GM18498 (cell line): ENCODE results near the gene KLF6.
A peak's percentile ranks its signal among the peaks of the same experiment; 100 is the strongest.

Experiments used
- ATAC-seq: cut with Tn5 transposase; IDR thresholded peaks from one replicate; pipeline ENCODE4 v1.9.1; 2021; ENCODE audit warnings: mild to moderate bottlenecking, moderate library complexity; ENCODE audit not compliant: unreplicated experiment

KLF6 gene

DNA sequence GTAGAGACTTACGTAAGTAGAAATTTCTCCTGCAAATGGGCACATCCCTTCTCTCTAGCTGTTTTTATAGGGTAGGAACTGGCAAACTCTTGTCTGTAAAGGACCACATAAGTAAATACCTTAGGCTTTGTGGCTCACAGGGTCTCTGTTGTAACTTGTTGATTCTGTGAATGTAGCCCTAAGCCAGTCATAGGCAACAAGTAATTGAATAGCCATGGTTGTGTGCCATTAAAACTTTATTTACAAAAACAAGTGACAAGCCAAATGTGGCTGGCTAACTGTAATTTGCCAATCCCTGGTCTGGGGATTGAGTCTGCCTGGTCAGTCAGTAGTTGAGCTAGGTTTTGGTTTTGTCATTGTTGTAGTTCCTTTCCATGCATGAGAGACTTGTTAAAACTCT lies 5.3 kb upstream of the KLF6 start:
- no peak for ATAC-seq

DNA sequence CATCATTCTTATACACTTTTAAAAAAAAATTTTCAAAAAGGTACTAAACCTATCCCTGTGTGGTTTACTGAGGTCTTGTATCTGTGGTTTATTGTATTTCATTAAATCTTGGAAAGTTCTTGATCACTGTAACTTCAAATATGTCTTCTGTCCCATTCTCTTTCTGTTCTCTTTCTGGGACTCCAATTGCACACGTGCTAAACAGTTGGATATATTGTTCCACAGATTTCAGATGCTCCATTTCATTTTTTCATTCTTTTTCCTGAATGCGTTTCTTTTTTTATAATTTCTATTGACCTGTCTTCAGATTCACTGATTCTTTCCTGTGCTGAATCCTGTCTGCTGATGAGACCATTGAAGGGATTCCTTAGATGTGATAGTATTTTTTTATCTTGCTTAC lies 4.6 kb upstream of the KLF6 start:
- ATAC-seq, result no peak

DNA sequence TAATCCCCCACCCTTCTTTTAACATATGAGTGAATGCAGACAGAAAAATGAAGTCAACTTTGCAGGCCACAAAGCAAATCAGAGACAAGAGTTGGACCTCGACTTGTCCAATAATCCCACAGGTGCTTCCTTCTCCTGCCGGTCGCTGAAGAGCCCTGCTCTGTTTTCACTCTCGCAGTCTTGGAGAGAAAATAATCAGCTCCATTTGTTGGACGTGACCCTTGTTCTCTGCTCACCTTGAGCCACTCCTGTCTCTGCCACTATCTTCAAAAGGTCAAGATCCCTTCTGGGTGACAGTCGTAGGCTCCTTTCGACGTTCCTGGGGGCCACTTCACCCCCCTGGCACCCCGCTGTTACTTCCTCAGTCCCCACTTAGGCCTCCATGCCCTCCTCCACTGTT lies 2.8 kb upstream of the KLF6 start:
- ATAC-seq, result no peak

DNA sequence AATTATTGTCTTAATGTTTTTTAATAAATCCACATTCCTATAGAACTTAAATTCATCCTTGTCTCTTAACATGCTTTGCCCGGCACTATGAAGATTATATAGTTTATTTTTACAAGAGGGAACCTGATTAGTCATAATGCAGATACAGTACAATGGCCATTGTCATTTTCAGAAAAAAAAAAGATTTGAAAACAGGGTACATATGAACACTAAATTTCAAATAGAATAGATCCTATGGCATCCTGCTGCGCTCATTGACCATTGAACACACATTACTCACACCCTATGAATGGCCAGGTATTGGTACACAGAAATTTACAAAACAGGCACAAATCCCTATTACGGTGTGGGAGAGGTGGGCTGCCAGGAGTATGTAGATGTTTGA lies 2.0 kb upstream of the KLF6 start:
- no peak for ATAC-seq

DNA sequence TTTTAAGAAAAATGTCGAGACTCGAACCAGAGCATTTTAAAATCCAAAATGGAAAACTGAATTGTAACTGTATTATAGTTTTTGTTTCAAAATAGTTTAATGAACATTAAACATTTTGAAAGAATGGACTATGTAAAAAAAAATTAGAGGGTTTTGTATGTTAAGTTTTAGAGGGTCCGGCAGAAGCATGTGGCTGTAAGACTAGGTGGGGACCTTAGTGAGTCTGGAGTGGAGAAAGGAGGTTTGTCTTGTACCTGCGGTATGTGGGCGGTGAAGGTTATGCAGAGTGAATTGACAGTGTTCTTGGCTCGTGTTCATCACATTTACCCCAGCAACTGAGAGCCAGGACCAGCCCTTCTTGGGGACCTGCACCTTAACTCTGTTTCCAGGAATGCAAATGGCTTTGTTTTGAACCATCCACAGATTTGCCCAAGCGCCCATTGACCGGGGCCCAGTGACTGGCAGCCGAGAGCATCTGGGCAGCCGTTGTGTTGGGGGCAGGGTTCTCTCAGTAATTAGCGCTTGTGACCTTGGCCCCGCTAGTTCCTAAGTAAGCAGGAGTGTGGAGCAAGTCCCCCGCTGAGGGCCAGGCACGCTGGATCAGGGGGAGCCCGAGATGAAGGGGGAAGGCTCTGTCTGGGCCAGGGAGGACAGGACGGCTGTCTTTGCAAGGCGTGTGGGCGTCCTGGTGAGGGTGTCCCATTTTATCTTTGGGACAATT lies 1.4 kb upstream of the KLF6 start:
- ATAC-seq, result no peak

DNA sequence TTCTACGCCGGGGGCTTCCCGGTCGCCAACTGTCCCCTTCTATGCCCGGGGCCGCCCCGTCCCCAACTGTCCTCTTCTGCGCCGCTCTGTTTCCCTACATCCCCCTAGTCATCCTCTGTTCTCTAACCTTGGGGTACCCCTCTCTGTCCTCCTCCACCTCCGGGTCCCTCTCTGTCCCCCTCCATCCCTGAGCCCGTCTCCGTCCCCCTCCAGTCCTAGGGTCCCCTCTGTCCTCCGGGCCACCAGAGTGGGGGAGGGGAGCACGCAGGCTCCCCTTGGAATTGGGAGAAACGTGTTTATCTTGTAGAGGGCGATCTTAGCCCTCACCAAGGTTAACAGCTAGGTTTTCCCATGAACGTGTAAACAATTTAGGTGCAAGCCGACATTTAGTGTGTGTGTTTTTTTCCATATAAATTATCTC lies 852 bp upstream of the KLF6 start:
- ATAC-seq, result no peak

DNA sequence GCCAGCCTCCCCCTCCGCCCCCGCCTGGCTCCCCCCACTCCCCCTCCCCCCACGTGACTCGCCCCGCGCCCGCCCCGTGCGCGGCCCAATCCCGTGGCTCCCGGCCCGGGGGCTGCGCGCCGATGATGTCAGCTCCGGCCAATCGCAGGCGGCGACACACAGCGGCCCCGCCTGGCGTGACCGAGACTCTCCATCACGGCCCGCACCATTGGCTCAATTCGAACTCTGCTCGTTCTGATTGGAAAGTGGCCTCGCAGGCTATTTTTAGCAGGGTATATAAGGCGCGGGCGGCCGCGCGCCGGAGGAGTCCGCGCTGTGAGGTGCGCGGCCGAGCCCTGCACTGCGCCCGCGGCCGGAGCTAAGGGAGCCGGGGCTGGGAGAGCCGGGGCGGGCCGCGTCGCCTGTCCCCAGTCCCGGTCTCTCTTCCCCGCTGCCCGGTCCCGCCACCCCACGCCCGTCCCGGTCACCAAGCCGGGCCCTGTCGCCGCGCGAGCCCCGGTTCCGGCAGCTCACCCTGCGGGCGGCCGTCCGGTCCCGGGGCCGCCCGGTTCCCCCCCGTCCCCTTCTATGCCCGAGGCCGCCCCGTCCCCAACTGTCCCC lies 342 bp upstream of the KLF6 start:
- peak; percentile 80 for ATAC-seq

DNA sequence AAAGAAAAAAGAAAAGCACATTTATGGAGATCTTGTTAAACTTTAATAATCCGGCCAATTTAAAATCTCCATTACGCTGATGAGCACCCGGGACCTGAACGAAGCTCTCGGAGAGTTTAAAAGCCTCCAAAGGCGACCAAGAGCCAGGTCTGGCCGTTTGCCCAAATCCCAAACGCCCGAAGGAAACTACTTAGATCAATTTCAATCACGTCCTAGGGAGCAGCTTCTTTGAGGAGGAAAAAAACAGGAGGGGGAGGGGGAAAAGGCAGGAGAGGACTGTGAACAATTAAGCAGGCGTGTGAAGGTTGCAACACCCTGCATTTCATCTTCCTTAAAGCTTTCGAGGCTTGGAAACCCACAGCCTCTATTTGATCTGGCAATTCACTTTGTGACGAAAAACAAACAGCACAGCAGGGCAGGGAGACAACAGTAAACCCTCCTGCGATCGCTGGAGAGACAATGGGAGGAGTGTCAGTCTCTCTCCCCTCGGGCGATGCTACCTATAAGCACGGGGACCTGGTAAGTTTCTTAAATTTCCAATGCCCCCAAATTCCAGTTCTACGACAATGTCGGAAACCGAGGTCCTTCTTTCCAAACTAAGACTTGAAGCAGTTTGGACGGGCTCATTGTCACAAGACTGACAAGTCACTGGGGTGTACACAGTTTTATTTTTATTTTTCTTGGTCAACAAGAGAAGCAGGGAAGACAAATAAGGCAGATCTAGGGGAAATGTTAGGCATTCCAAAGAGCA lies 1.2 kb downstream of the KLF6 start:
- no peak for ATAC-seq

DNA sequence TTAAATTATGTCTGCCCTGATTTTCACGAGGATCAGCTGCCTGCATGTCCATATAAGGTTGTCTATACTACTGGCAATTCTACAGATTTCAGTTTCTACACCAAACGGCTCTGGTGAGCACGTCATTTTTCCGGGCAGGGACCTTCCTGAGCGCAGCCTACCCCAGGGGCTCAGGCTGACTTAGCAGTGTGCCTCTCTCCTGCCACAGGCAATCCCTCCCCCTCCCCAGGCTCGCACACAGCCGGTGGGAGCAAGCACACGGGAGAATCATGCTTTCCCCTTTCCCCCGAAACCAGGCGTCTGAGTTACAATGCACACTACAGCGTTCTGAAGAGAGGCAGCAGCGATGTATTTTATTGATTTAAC lies 1.7 kb downstream of the KLF6 start:
- peak; percentile 26 for ATAC-seq

DNA sequence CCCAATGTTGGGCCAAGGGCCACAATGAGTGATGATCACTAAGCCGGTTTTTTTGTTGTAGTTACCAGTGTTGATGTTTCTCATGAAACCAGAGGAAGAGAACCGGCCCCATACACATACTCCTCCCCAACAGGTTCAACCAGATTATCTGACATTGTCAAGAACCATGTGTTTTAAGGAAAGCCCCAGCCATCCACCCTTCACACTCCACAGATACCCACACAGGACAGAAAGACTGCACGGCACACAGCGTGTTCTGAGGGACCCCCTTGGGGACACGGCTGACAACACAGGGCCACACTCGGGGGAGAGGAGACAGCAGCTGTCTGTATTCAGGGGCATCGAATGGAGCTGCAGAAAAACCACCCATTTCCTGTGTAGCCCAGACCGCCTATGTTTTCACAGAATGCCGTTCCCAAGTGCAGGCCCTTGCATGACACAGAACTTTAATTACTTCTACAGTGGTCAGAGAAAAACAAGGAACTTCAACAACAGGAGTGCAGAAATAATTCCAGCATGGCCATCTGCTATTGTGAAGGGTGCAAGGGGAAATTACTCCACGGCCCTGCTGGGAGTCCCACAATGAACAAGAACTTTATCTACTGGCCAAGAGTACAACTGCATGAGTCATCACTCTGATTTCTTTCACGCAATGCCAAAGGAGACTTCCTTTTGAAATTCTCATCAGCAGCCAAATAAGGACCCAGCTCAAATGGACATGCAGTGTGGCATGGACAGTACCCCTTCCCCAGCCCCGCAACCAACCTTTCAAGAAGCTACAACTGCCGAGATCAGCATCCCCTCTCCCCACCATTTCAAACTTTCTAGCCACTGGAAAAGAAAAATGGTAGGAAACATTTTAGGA lies 2.3 kb downstream of the KLF6 start:
- no peak for ATAC-seq

DNA sequence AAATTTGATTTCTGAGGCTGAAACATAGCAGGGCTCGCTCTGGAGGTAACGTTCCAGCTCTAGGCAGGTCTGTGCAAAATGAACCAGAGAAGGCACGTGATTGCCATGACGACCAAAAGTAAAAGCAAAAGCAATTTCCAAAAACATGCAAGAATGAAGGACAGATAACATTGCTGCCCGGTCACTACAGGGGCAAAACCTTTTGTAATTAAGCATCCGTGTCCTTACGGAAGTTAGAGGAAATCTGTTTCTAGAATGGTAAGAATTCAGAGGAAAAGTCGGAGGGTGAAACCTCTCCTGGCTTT lies 2.9 kb downstream of the KLF6 start:
- no peak for ATAC-seq

DNA sequence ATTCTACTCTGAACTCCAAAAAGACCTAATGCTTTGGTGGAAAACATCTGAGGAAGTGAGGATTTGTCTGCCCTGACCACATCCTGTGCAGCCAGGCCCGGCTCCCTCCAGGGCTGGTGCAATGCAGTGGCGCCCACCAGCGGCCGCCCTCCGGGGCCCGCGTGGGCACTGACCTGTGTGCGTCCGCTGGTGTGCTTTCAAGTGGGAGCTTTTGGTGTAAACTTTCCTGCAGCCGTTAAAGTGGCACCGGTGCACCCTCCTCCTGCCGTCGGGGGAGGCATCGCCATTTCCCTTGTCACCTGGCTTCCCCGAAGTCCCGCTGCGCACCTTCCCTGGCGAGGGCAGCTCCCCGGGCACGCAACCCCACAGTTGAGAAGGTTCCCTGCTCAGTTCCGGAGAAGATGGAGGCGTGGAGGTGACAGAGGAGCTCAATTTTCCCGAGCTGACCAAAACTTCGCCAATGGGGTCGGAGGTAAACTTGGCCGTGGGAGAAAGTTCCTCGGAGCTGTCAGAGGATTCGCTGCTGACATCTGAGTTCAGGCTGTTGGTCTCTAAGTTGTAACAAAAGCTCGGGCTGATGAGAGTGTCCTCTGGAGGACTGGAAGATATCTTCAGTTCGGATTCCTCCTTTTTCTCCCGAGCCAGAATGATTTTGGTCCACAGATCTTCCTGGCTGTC lies 3.4 kb downstream of the KLF6 start:
- no peak for ATAC-seq

DNA sequence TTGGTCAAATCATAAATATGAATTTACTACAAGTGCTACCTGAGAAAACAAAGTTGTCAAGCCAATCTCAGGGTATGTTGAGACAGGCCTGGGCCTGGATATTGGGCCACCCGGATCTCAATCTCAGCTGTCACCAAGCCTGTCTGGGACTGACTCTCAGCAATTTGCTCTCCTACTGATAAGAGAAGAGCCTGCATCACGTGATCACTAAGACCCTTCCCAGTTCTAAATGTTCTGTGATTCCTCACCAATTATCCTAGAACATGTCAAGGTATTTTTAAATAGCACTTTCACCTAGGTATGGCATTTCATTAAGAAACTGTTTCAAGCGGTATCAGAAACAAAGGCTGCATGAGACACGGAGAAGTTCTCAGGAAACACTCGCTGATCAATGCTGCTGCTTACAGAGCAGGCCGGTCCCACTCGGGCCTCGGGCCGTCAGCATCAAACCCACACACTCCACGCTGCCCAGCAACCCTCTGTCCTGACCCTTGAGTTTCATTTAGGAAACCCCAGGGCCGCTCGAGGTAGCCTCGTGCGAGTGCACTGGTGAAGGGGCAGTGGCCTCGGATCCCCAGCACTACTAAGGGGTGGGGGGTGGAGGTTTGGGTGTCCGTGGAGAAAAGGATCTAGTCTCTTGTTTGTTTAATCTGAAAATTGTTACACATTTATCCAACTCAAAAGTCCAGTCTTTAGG lies 4.1 kb downstream of the KLF6 start:
- no peak for ATAC-seq

DNA sequence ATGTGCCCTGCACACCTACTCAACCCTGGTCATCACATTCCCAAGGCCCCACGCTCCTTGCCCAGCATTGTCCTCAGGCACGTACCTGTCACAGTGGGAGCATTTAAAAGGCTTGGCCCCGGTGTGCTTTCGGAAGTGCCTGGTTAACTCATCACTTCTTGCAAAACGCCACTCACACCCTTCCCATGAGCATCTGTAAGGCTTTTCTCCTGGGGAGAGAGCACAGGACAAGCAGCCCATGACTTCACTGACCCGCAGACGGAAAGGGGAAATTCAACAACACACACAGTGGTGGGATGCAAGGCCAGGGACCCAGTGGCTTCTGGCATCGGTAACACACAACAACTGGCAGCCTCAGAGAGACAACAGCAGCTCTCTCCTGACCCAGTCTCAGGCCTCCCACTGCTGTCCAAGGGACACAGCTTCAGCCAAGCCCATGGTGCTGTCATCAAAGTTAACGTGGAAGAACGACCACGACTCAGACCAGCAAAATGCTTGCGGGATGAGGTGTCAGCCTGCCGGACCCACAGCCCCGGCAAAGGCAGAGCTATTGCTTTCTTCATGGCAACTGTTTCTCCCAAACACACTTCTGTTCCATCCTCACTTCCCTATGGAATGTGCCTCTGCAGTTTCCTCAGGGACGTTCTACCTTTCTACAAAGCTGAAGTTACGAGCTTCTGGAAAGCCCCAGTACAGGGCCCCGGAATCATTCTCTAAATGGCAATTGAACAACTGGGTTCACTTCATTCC lies 4.8 kb downstream of the KLF6 start:
- no peak for ATAC-seq

DNA sequence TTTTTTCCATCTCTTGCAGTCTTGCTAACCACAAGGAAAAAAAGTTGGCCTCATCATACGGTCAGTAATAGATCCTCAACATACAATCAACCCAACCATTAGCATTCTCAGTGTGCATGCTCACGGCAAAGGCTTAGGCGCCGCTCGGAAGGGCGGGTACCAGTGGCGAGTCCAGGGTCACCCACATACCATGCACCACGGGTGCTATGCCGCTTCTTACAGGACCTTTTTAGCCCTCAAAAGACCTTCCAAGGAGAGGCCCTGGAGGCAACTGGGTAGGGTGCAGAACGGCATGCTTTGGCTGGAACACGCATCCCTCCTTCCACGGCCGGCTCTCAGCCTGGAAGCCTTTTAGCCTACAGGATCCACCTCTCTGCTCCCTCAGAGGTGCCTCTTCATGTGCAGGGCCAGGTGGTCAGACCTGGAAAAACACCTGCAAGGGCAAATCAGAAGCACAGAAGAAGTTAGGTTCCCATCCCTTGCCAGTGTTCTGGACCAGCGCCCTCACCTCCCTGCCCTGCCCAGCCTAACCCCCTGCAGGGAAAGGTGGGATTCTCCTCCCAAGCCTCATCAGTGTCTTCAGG lies 5.8 kb downstream of the KLF6 start:
- no peak for ATAC-seq

DNA sequence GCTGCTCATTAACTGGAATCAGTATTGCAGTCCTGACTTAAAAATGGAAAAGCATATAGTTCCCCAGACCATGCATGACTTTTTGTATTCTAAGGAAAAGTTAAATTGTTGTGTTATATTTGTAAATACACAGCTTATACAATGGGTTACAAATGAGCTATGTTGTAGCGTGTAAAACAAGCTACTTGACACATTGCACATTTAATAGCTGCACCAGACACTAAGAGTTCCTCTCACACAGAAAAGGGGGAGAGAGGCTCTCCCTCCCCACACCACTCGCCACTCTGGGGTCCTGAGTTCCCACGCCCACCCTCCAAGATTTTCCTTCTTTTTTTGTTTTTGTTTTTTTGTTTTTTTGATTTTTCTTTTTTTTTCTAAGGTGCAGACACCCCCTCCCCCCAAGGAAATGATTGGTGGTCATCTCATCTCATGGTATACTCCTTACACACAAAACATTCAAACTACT lies 6.3 kb downstream of the KLF6 start:
- ATAC-seq, result no peak

DNA sequence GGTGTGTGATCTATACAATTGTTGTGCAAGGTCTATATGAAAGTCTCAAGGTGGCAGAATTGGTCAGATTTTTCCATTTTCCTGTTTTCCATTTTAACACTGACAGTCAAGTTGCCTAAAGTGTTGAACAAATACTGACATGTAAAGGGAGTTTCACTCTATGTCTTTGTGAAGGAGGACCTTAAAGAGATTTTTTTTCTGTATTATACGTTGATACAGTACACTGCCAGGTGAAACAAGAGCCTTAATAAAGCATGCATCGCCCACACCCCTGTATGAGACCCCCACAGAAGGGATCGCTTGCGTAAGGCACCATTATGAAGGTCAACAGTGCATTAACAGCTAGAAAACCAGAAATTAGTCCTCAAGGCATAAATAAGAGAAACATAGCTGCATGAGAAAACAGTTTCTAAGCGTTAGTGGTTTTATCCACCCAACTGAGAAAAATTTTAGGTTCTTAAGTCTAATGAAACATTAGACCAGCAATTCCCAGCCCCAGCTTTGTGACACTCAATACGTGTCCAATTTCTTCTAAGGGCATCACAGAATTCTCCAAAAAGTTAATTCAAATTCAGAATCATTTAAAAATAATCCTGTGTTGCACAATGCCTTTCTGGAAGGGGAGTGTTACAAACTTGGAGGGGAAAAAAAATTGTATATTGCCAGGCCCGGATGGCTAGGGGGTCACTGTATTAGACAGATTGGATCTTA lies 6.9 kb downstream of the KLF6 start:
- ATAC-seq, result no peak

DNA sequence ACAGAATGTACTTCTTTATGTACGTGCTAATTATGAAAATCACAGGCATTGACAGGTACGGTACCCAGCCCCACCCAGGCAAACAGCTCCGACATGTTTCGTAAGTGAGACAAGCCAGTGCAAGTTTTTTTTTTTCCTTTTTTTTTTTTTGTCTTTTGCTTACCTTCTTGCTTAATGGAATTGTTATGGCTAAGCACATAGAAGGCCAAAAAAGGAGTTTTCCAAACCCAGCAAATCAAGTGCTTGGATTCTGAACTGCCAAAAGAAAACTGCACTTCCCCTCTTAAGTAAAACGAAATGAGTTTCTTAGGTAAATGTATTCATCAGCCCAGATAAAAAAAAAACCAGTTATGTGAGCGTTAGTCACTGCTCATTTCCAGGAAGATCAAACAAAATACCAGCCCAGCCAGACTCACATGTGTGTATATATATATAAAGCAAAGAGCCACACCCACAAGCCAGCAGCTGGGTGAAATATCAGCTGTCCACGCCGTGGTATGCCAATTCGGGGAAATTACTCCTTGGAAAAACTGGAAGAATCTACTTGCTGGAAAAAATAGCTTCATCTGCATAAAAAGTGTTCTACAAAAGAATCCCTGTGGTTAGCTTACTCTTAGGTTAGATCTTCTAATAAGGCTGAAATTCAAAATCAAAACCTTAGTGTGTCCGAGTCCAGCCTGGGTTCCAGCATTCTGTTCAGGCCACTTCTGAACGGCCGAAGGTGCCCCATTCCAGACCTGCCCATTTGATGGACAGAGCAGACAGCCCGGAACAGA lies 8.0 kb downstream of the KLF6 start:
- ATAC-seq, result no peak
